ENCODE results near the gene NDRG4. TPM values are rescaled to one million over a fixed set of nuclear protein-coding genes. Genes with fewer than 3 reads are reported as not detected.

NDRG4 gene
- total and polyA plus RNA-seq, 12 donors = 139 to 952 (median 336) TPM

DNA sequence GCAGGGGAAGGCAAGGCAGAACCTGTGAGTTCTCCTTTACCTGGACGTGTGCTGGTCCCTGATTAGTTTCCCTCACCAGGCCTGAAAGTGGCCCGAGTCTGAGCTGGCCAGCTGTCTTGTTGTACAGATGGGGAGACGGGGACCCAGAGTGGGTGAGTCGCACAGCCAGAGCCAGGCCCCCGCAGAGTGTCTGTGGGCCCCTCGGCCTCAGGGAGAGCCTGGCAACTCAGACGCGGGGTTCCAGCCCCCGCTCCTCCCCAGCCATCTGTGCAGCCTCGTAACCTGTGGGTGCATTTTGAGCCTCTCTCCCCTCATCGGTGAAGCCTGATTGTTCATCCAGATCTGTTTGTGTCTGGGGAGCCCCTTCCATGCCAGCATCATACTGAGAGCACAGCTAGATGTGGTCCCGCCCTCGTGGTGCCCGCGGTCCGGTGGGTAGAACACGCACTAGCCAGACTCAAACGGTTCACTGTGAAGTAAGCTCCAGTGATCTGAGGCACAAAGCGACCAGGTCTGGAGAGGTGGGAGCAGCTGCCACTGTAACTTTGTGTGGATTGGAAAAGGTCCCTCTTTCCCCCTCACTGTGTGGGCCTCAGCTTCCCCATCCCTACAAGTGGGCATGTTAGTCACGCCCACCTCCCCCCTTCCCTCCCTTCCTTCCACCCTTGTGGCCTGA, 6.0 kb upstream of the NDRG4 start:
- H3K36me3 ChIP-seq (replicated peaks in 1 of 2) = no peaks in the 10 kb centered on the region
- DNase-seq = no peak
- no peaks in the 10 kb centered on the region for H3K9me3 ChIP-seq (replicated peaks in 1 of 3)
- H3K4me1 ChIP-seq (replicated peaks in 1 of 2) = peaks cover 29 to 33% of the 10 kb centered on the region in 2 donors
- TF ChIP-seq, protein P1, sequence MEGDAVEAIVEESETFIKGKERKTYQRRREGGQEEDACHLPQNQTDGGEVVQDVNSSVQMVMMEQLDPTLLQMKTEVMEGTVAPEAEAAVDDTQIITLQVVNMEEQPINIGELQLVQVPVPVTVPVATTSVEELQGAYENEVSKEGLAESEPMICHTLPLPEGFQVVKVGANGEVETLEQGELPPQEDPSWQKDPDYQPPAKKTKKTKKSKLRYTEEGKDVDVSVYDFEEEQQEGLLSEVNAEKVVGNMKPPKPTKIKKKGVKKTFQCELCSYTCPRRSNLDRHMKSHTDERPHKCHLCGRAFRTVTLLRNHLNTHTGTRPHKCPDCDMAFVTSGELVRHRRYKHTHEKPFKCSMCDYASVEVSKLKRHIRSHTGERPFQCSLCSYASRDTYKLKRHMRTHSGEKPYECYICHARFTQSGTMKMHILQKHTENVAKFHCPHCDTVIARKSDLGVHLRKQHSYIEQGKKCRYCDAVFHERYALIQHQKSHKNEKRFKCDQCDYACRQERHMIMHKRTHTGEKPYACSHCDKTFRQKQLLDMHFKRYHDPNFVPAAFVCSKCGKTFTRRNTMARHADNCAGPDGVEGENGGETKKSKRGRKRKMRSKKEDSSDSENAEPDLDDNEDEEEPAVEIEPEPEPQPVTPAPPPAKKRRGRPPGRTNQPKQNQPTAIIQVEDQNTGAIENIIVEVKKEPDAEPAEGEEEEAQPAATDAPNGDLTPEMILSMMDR (IDR thresholded peaks at IDR 0.05) = no peak
- no peak for TF ChIP-seq POLR2A (IDR thresholded peaks at IDR 0.05)
- H3K27me3 ChIP-seq = no peaks in the 10 kb centered on the region
- H3K4me3 ChIP-seq = no peak overlapping the region
- 74 to 82% (median 79%) methylated on average over 10 to 20 of the region's 20 CpGs for WGBS, 4 donors
- H3K27ac ChIP-seq = peak overlapping the region in 2 of 5 donors; percentile 49 to 81
- intact Hi-C loops (cut with DNase I) = no loop called here

GRCh38 chr16:58494981-58495520, 4.9 kb upstream of the NDRG4 start:
- H3K27ac ChIP-seq = peak overlapping the region in 3 of 5 donors; percentile 54 to 81 (median 80)

DNA sequence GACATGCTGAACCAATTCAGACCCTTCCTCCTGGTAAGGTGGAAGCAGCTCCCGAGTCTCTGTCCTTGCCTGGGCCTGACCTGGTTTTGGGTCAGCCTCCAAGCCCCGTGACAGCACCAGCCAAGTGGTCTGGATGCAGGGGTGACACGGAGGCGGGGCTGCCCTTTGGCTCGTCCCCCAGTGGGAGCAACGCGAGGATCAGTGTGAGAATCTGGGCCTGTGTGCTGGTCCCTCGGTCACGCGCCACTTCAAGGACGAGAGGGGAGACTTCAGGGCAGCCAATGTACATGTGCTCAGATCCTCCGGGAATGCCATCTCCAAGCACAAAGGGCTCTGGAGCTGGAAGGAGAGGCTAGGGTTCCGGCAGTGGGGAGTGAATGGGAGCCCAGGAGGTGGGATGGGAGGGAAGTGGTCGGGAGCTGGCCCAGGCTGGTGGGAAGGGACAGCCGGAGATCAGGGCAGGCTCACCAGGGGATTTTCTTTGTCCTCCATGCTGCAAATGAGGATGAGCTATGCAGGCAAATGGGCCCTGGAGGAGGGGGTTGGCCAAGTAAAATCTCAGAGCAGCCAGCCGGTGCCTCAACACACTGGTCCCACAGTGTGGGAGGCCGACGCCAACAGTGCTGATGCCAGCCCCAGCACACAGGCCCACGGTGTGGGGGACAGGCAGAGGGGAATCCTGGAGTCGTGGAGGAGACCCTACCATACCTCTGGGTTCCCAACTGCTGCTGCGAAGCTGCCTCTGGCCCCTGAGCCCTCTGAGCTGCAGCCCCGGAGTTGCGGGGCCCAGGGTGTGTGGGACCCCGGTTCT, 4.2 kb upstream of the NDRG4 start:
- intact Hi-C loops (cut with DNase I) = no loop called here
- no peaks in the 10 kb centered on the region for H3K9me3 ChIP-seq (replicated peaks in 1 of 3)
- peaks cover 25 to 39% of the 10 kb centered on the region in 2 donors for H3K4me1 ChIP-seq (replicated peaks in 1 of 2)
- H3K4me3 ChIP-seq = no peak overlapping the region
- DNase-seq = peak in 3 of 7 donors; percentile 50 to 72 (median 51)
- 55 to 61% (median 59%) methylated on average over 11 to 24 of the region's 24 CpGs for WGBS, 4 donors
- H3K27ac ChIP-seq = peak overlapping the region in 3 of 5 donors; percentile 54 to 81 (median 80)
- no peaks in the 10 kb centered on the region for H3K36me3 ChIP-seq (replicated peaks in 1 of 2)
- TF ChIP-seq, protein P1 (IDR thresholded peaks at IDR 0.05) = no peak
- no peak for TF ChIP-seq POLR2A (IDR thresholded peaks at IDR 0.05)
- H3K27me3 ChIP-seq = no peaks in the 10 kb centered on the region

More at GRCh38 chr16:58494981-58495520, 4.9 kb upstream of the NDRG4 start:
- peaks cover 25 to 33% of the 10 kb centered on the region in 2 donors for H3K4me1 ChIP-seq (replicated peaks in 1 of 2)
- DNase-seq = peak; percentile 85 to 98 (median 92)
- H3K27me3 ChIP-seq = no peaks in the 10 kb centered on the region
- 0 to 7% (median 5%) methylated on average over 6 to 8 of the region's 8 CpGs for WGBS, 4 donors
- no peaks in the 10 kb centered on the region for H3K9me3 ChIP-seq (replicated peaks in 1 of 3)
- H3K4me3 ChIP-seq = no peak overlapping the region
- intact Hi-C loops (cut with DNase I) = no loop called here
- no peak for TF ChIP-seq POLR2A (IDR thresholded peaks at IDR 0.05)
- TF ChIP-seq, protein P1 (IDR thresholded peaks at IDR 0.05) = peak in 5 of 6 experiments; percentile 38 to 65 (median 54)
- H3K36me3 ChIP-seq (replicated peaks in 1 of 2) = no peaks in the 10 kb centered on the region

DNA sequence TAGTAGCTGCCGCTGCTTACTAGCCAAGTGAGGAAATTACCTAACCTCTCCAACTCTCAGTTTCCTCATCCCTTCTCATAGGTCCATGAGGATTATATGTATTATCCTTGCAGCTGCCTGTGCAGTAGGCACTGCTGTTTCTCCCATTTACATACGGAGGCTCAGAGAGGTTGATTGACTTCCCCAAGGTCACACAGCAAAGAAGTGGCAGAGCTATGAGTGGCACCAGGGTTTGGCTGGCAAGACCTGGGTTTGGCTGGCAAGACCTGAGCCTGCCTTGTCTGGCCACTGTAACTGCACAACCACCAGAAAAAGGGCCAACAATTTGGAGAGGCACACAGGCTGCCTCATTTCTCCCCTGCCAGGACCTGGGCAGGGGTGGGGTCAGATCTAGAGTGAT, 2.5 kb upstream of the NDRG4 start:
- Histone ChIP-seq H3K27ac (peak overlapping the region in 3 of 5 donors; percentile 6 to 57 (median 29)), H3K4me3 (no peak overlapping the region), H3K36me3 (replicated peaks in 1 of 2) (no peaks in the 10 kb centered on the region), H3K27me3 (no peaks in the 10 kb centered on the region), H3K4me1 (replicated peaks in 1 of 2) (peaks cover 25 to 43% of the 10 kb centered on the region in 2 donors), H3K9me3 (replicated peaks in 1 of 3) (no peaks in the 10 kb centered on the region)
- TF ChIP-seq, protein P1 (IDR thresholded peaks at IDR 0.05) = no peak
- no peak for TF ChIP-seq POLR2A (IDR thresholded peaks at IDR 0.05)
- WGBS, 4 donors = 57 to 76% (median 65%) methylated on average over 2 of the region's 2 CpGs
- DNase-seq = peak in 2 of 7 donors; percentile 40 to 54
- intact Hi-C loops (cut with DNase I) = no loop called here
